Stimulated activated CD4-positive, alpha-beta T cell treated with anti-CD3 and anti-CD28 coated beads, Interleukin-1b, Interleukin-23, amount 100 ng/mL, for 24 hours (primary cell): ENCODE measurements around the gene OR2C1.

Experiments
- DNase-seq, 4 experiments: peaks; one replicate each; pipeline ENCODE4 v3.0.0-alpha.2; 2020; ENCODE audit warnings: low read depth in 4 of 4, low spot score in 1 of 4

The OR2C1 gene

DNA sequence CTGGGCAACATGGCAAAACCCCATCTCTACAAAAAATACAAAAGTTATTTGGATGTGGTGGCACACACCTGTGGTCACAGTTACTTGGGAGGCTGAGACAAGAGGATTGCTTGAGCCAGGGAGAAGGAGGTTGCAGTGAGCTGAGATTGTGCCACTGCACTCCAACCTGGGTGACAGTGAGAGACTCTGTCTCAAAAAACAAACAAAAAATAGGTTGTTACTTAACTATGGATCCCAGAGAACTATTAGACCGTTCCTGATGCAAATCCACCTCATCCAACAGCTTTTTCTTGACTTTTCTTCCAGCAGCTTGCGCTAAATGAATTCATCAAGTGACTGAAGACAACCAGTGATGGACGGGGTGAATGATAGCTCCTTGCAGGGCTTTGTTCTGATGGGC lies at the start of gene OR2C1:
OR2C1 (plus strand) TSS at position 301 of the 400 bp plus-strand sequence; CDS start at position 353, 52 bp downstream.
- no peak for DNase-seq

GRCh38 chr16:3306078-3306477 lies 49.6 kb upstream of the OR2C1 start:
- DNase-seq = no peak

GRCh38 chr16:3311496-3311895 lies 44.2 kb upstream of the OR2C1 start:
- no peak for DNase-seq

GRCh38 chr16:3317315-3317999 lies 38.2 kb upstream of the OR2C1 start:
- DNase-seq = no peak

- DNase-seq = no peak
These were observed 33.9 kb upstream of the OR2C1 start for GRCh38 chr16:3321816-3322215.

- DNase-seq = no peak
These were observed 28.2 kb upstream of the OR2C1 start for GRCh38 chr16:3327514-3327913.

GRCh38 chr16:3328104-3328503 lies 27.6 kb upstream of the OR2C1 start:
- DNase-seq = no peak

- no peak for DNase-seq
These were observed 27.0 kb upstream of the OR2C1 start for GRCh38 chr16:3328643-3329042.

DNA sequence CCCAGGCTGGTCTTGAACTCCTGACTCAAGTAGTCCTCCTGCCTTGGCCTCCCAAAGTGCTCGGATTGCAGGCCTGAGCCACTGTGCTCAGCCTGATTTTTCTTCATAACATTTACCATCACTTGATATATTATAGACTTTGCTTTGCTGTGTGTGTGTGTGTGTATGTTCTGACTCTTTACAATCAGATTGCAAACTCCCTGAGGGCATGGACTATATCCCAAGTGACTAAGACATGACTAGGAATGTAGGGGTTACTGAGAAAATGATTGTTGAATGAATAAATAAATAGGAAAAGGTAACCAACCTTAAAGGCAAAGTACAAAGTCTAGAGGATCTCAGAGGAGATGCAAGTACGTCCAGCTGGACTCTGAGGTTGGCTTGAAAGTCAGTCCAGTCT lies 9.6 kb upstream of the OR2C1 start:
- DNase-seq = no peak

DNA sequence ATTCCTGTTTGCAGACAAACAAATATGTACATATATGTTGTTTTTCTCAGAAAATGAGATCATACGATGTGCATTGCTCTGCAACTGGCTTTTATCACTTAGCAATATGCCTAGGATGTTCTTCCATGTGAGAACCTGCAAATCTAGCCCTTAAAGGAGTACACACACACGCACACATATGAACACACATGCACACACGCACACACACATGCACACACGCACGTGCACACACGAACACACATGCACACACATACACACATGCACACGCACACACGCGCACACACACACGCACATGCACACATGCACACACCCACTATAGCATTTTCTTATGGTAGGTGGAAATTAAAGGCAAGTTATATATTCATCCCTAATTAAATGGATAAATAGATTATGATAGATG lies 8.1 kb upstream of the OR2C1 start:
- no peak for DNase-seq

GRCh38 chr16:3348547-3349167 lies 7.0 kb upstream of the OR2C1 start:
- no peak for DNase-seq

DNA sequence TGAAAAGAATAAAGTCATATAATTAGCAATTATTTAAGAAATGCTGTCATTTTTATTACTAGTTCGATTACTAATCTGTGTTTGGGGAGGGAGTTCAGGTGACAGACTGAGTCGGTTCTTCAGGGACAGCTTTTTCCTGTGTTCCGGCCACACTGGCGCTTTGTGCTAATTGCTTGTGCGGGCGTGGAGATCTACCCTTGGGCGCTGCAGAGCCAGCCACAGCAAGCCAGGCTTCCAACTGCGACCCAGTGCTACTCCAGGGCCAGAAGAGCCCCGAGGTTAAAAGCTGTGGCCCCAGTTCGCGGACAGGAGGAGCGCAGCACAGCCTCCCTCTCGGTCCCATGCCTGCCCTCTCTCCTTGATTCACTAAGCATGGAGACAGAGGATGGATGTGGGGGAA lies 6.5 kb upstream of the OR2C1 start:
- no peak for DNase-seq

DNA sequence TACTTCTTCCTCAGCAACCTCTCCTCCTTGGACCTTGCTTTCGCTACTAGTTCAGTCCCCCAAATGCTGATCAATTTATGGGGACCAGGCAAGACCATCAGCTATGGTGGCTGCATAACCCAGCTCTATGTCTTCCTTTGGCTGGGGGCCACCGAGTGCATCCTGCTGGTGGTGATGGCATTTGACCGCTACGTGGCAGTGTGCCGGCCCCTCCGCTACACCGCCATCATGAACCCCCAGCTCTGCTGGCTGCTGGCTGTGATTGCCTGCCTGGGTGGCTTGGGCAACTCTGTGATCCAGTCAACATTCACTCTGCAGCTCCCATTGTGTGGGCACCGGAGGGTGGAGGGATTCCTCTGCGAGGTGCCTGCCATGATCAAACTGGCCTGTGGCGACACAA lies 429 bp downstream of the OR2C1 start:
- DNase-seq = no peak

DNA sequence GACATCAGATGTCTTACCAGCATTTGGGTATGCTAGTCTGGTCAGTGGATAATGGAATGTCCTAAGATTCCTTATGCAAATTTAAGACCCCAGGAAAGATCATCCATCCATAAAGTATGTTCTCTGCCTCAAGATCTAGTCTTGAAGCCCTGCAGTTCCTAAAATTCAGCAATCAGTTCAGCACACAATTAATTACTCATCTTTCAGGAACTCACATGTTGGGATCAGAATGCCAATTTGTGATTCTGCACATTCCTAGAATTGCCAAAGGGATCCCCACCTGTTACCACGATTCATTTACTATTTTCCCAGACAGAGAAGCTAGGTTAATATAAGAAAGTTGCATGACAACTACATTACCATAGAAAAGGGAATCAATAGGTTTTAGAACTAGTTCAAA lies 3.2 kb downstream of the OR2C1 start:
- no peak for DNase-seq

DNA sequence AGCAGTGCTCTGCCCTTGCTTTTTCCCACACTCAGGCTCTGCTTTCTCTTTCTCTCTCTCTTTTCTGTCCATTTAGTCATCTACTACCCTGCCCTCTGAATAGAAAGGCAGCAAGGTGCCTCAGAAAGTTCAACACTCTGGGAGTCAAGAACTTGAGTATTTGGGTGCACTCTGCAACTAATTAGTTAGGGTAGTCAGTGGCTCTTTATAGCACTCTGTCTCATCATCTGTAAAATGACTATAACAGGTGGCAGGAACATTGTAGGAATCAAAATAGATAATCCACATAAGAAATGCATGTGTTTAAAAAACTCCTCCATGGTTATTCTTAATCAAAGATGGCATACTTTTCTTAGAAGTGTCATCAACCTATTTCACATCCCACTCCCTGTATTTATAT lies 7.2 kb downstream of the OR2C1 start:
- DNase-seq = no peak

- no peak for DNase-seq
These were observed 8.1 kb downstream of the OR2C1 start for GRCh38 chr16:3363793-3364192.

DNA sequence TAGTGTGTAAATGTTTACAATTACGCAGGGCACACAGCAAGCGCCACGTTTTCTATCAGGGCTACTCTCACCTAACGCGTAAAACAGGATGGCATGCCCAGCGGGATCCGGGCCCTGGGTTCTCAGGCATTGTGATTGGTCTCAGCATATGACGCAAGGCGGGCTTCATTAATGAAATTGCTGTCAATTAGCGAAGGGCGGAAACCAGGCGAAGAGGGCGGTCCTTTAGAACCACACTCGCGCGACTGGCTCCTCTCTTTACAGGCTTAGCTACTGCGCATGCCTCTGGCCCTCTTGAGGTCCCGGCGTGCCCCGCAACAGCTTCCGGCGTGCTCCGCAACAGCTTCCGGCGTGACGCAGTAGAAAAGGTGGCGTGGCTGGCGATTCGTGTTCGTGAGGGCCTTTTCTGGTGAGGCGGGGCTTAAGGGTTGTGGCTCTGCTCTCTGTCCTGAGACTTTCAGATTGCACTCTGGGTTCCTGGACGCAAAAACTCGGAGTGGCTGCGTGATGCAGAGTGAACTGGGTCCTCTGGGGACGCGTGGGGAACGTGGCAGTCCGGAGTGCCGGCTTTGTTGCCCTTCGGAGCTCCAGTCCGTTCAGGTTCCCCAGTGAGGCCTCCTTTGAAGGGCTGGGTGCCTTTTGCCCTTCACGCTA lies 9.2 kb downstream of the OR2C1 start:
- peak; percentile 61 to 81 (median 72) for DNase-seq

GRCh38 chr16:3369073-3369472 lies 13.4 kb downstream of the OR2C1 start:
- DNase-seq = no peak

DNA sequence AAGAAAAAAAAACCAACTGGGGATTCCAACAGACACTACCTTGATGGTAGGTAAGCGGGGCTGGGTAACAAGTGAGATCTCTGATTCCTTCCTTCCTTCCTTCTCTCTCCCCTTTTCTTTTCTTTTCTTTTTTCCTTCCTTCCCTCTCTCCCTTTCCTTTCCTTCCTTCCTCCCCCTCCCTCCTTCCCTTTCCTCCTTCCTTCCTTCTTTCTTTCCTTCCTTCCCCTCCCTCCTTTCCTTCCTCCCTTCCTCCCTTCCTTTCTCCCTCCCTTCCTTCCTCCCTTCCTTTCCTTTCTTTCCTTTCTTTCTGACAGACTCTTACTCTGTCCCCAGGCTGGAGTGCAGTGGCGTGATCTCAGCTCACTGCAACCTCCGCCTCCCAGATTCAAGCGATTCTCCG lies 20.0 kb downstream of the OR2C1 start:
- DNase-seq = no peak

DNA sequence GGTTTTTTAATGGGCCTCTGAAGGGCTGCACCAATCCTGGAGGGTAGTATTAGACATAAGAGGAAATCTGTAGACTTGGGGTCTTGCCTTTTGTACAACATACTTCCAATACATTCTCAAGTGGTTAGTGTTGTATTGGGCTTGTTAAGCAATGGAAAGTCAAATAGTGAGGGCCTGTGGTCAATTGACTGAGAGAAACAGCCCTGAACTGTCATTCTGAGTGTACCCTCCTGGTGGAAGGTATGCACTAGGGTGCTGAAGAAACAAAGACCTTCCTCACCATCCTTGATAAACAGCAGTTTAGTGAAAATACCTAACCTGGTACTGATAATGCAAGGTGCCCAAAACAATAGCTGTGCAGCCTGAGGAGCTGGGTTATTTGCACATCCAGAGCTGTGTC lies 22.2 kb downstream of the OR2C1 start:
- no peak for DNase-seq

DNA sequence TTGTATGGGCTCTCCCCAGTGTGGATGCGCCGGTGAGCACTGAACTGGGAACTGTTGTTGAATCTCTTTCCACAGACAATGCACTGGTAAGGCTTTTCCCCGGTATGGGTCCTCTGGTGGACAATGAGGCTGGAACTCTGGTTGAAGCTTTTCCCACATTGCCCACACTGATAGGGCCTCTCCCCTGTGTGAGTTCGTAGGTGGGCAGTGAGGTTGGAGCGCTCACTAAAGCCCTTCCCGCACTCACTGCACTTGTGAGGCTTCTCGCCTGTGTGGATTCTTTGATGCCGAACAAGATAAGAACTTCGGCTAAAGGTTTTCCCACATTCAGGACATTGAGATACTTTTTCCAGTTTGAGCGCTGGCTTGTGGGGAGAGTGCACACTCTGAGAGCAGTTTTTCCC lies 27.4 kb downstream of the OR2C1 start:
- DNase-seq = no peak

DNA sequence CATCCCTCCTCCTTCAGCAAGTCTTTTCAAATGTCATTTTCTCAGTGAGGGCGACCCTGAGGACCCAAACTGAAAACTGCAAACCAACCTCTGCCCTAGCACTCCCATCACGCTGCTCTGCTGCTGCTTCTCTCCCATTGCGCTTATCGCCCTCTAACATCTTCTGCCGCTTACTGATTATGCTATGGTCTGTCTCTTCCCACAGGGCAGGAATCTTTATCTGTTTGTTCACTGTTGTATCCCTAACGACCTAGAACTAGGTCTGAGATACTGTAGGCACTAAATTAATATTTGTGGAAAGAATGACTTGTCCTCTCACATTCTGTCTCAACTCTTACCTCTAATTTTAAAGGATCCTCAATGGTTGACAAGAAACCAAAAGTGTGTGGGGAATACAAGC lies 32.6 kb downstream of the OR2C1 start:
- DNase-seq = no peak
